Measurements from ENCODE around the gene UBXN7.
A peak's percentile ranks its signal among the peaks of the same experiment; 100 is the strongest.
"Not testable (repeated sequence)": the region's sequence is repeated elsewhere in the genome, so short reads cannot be mapped to it uniquely, and the experiment has no call there.

The UBXN7 gene
- 58.1 to 133 (median 90.5) reads per million in 9 experiments for total RNA-seq

GRCh38 chr3:196432137-196432879, at the start of gene UBXN7:
Gene UBXN7 (minus strand): TSS chr3:196432427. CDS start chr3:196432399, 28 bp downstream.
- Mint-ChIP-seq H3K4me1 (ENCODE audit: low read depth in 2 of 2) (peaks cover 18 to 28% of the 10 kb centered on the region in 2 donors), H3K27me3 (no peaks in the 10 kb centered on the region), H3K9me3 (no peaks in the 10 kb centered on the region), H3K36me3 (ENCODE audit: insufficient read depth) (peaks cover 37% of the 10 kb centered on the region), H3K27ac (peak within 1 kb of the TSS; percentile 89 to 97), H3K4me3 (peak within 1 kb of the TSS; percentile 80 to 98)
- peak; percentile 92 to 93 (median 93) for DNase-seq
- ATAC-seq (replicated peaks), result peak; percentile 84

GRCh38 chr3:196477678-196478077, 45.5 kb upstream of the UBXN7 start:
- H3K4me1 Mint-ChIP-seq (ENCODE audit: low read depth in 2 of 2), result no peaks in the 10 kb centered on the region
- no peaks in the 10 kb centered on the region for H3K27me3 Mint-ChIP-seq
- no peak overlapping the region for H3K4me3 Mint-ChIP-seq
- DNase-seq (no peak), ATAC-seq (replicated peaks) (no peak)
- H3K9me3 Mint-ChIP-seq, result no peaks in the 10 kb centered on the region
- peaks cover 95% of the 10 kb centered on the region for H3K36me3 Mint-ChIP-seq (ENCODE audit: insufficient read depth)
- H3K27ac Mint-ChIP-seq, result no peak overlapping the region

- Mint-ChIP-seq H3K27me3 (no peaks in the 10 kb centered on the region), H3K27ac (no peak overlapping the region), H3K9me3 (no peaks in the 10 kb centered on the region), H3K4me3 (no peak overlapping the region), H3K36me3 (ENCODE audit: insufficient read depth) (peaks cover 81% of the 10 kb centered on the region), H3K4me1 (ENCODE audit: low read depth in 2 of 2) (peaks cover 5 to 14% of the 10 kb centered on the region in 2 donors)
- DNase-seq, result no peak
- no peak for ATAC-seq (replicated peaks)
Observed at GRCh38 chr3:196472286-196472685, 40.1 kb upstream of the UBXN7 start.

GRCh38 chr3:196471551-196471950, 39.3 kb upstream of the UBXN7 start:
- DNase-seq, result no peak
- Mint-ChIP-seq H3K4me3 (no peak overlapping the region), H3K9me3 (no peaks in the 10 kb centered on the region), H3K27me3 (no peaks in the 10 kb centered on the region), H3K4me1 (ENCODE audit: low read depth in 2 of 2) (peaks cover 5 to 14% of the 10 kb centered on the region in 2 donors), H3K27ac (no peak overlapping the region), H3K36me3 (ENCODE audit: insufficient read depth) (peaks cover 75% of the 10 kb centered on the region)
- no peak for ATAC-seq (replicated peaks)

- Mint-ChIP-seq H3K4me3 (peak overlapping the region in 1 of 2 donors; percentile 36), H3K27ac (peak overlapping the region; percentile 84 to 91), H3K4me1 (ENCODE audit: low read depth in 2 of 2) (peaks cover 5 to 14% of the 10 kb centered on the region in 2 donors), H3K36me3 (ENCODE audit: insufficient read depth) (peaks cover 62% of the 10 kb centered on the region)
- DNase-seq; H3K27me3 Mint-ChIP-seq; H3K9me3 Mint-ChIP-seq; ATAC-seq (replicated peaks): not testable (repeated sequence)
Observed at GRCh38 chr3:196470182-196470581, 38.0 kb upstream of the UBXN7 start.

GRCh38 chr3:196463804-196464203, 31.6 kb upstream of the UBXN7 start:
- DNase-seq, result no peak
- Mint-ChIP-seq H3K27ac (peak overlapping the region in 1 of 2 donors; percentile 55), H3K4me1 (ENCODE audit: low read depth in 2 of 2) (peaks cover 0 to 7% of the 10 kb centered on the region in 2 donors), H3K4me3 (no peak overlapping the region), H3K36me3 (ENCODE audit: insufficient read depth) (peaks cover 17% of the 10 kb centered on the region), H3K9me3 (peaks cover 0 to 2% of the 10 kb centered on the region in 2 donors), H3K27me3 (no peaks in the 10 kb centered on the region)
- ATAC-seq (replicated peaks), result no peak

- DNase-seq, result no peak
- ATAC-seq (replicated peaks), result no peak
- H3K4me1 Mint-ChIP-seq (ENCODE audit: low read depth in 2 of 2), result peaks cover 0 to 7% of the 10 kb centered on the region in 2 donors
- H3K9me3 Mint-ChIP-seq, result peaks cover 0 to 2% of the 10 kb centered on the region in 2 donors
- H3K27ac Mint-ChIP-seq, result peak overlapping the region in 1 of 2 donors; percentile 55
- no peaks in the 10 kb centered on the region for H3K27me3 Mint-ChIP-seq
- no peak overlapping the region for H3K4me3 Mint-ChIP-seq
- peaks cover 13% of the 10 kb centered on the region for H3K36me3 Mint-ChIP-seq (ENCODE audit: insufficient read depth)
Observed at GRCh38 chr3:196463478-196463756, 31.2 kb upstream of the UBXN7 start.

- ATAC-seq (replicated peaks); H3K4me1 Mint-ChIP-seq (ENCODE audit: low read depth in 2 of 2); DNase-seq; H3K27ac Mint-ChIP-seq; H3K9me3 Mint-ChIP-seq; H3K27me3 Mint-ChIP-seq; H3K4me3 Mint-ChIP-seq; H3K36me3 Mint-ChIP-seq (ENCODE audit: insufficient read depth): not testable (repeated sequence)
Observed at GRCh38 chr3:196462680-196463477, 30.7 kb upstream of the UBXN7 start.

- Mint-ChIP-seq H3K36me3 (ENCODE audit: insufficient read depth) (peaks cover 9% of the 10 kb centered on the region), H3K27ac (peak overlapping the region; percentile 78 to 87), H3K9me3 (peaks cover 0 to 2% of the 10 kb centered on the region in 2 donors), H3K4me3 (no peak overlapping the region), H3K27me3 (no peaks in the 10 kb centered on the region), H3K4me1 (ENCODE audit: low read depth in 2 of 2) (peaks cover 2 to 11% of the 10 kb centered on the region in 2 donors)
- DNase-seq (no peak), ATAC-seq (replicated peaks) (peak; percentile 36)
Observed at GRCh38 chr3:196458063-196458462, 25.8 kb upstream of the UBXN7 start.

GRCh38 chr3:196457470-196457869, 25.2 kb upstream of the UBXN7 start:
- Mint-ChIP-seq H3K4me1 (ENCODE audit: low read depth in 2 of 2) (peaks cover 2 to 11% of the 10 kb centered on the region in 2 donors), H3K27ac (peak overlapping the region; percentile 78 to 87)
- H3K4me3 Mint-ChIP-seq; H3K9me3 Mint-ChIP-seq; H3K27me3 Mint-ChIP-seq; H3K36me3 Mint-ChIP-seq (ENCODE audit: insufficient read depth): not testable (repeated sequence)
- peak; percentile 14 to 23 (median 17) for DNase-seq
- ATAC-seq (replicated peaks), result peak; percentile 88

GRCh38 chr3:196454935-196455334, 22.7 kb upstream of the UBXN7 start:
- H3K9me3 Mint-ChIP-seq, result no peaks in the 10 kb centered on the region
- ATAC-seq (replicated peaks), result no peak
- H3K27ac Mint-ChIP-seq, result no peak overlapping the region
- no peaks in the 10 kb centered on the region for H3K27me3 Mint-ChIP-seq
- no peak overlapping the region for H3K4me3 Mint-ChIP-seq
- H3K4me1 Mint-ChIP-seq (ENCODE audit: low read depth in 2 of 2), result peaks cover 2 to 8% of the 10 kb centered on the region in 2 donors
- no peak for DNase-seq
- H3K36me3 Mint-ChIP-seq (ENCODE audit: insufficient read depth), result peaks cover 9% of the 10 kb centered on the region

- not testable (repeated sequence) for H3K4me1 Mint-ChIP-seq (ENCODE audit: low read depth in 2 of 2); DNase-seq; ATAC-seq (replicated peaks); H3K27ac Mint-ChIP-seq; H3K9me3 Mint-ChIP-seq; H3K27me3 Mint-ChIP-seq; H3K4me3 Mint-ChIP-seq; H3K36me3 Mint-ChIP-seq (ENCODE audit: insufficient read depth)
Observed at GRCh38 chr3:196445391-196445790, 13.2 kb upstream of the UBXN7 start.

- H3K4me1 Mint-ChIP-seq (ENCODE audit: low read depth in 2 of 2), result no peaks in the 10 kb centered on the region
- H3K27me3 Mint-ChIP-seq, result no peaks in the 10 kb centered on the region
- DNase-seq (no peak), ATAC-seq (replicated peaks) (no peak)
- H3K36me3 Mint-ChIP-seq (ENCODE audit: insufficient read depth), result no peaks in the 10 kb centered on the region
- peak overlapping the region in 1 of 2 donors; percentile 20 for H3K27ac Mint-ChIP-seq
- no peak overlapping the region for H3K4me3 Mint-ChIP-seq
- no peaks in the 10 kb centered on the region for H3K9me3 Mint-ChIP-seq
Observed at GRCh38 chr3:196444500-196444894, 12.3 kb upstream of the UBXN7 start.

- Mint-ChIP-seq H3K27ac (no peak overlapping the region), H3K4me3 (no peak overlapping the region), H3K36me3 (ENCODE audit: insufficient read depth) (no peaks in the 10 kb centered on the region), H3K27me3 (no peaks in the 10 kb centered on the region), H3K4me1 (ENCODE audit: low read depth in 2 of 2) (no peaks in the 10 kb centered on the region), H3K9me3 (no peaks in the 10 kb centered on the region)
- ATAC-seq (replicated peaks), result no peak
- no peak for DNase-seq
Observed at GRCh38 chr3:196440696-196441095, 8.5 kb upstream of the UBXN7 start.

Measured in effector memory CD8-positive, alpha-beta T cell (primary cell).